ENCODE measurements around the gene PCIF1.

DNA sequence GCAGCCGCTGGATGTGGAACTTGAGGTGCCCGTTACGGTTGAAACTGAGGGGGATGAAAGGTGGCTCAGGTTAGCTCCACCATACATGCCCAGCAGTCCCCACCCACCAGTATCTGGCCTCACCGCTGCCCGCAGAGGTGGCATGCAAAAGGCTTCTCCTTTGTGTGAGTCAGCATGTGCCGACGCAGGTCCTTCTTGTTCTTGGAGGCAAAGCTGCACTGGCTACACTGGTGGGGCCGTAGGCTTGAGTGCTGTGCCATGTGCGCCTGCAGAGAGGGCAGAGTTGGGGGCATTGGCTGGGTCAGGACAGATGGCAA lies 15.8 kb downstream of the PCIF1 start:
- TF ChIP-seq, protein P1, sequence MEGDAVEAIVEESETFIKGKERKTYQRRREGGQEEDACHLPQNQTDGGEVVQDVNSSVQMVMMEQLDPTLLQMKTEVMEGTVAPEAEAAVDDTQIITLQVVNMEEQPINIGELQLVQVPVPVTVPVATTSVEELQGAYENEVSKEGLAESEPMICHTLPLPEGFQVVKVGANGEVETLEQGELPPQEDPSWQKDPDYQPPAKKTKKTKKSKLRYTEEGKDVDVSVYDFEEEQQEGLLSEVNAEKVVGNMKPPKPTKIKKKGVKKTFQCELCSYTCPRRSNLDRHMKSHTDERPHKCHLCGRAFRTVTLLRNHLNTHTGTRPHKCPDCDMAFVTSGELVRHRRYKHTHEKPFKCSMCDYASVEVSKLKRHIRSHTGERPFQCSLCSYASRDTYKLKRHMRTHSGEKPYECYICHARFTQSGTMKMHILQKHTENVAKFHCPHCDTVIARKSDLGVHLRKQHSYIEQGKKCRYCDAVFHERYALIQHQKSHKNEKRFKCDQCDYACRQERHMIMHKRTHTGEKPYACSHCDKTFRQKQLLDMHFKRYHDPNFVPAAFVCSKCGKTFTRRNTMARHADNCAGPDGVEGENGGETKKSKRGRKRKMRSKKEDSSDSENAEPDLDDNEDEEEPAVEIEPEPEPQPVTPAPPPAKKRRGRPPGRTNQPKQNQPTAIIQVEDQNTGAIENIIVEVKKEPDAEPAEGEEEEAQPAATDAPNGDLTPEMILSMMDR (IDR thresholded peaks at IDR 0.05), result no peak
- TF ChIP-seq EP300 (IDR thresholded peaks at IDR 0.05), result no peak
- no peak for TF ChIP-seq POLR2A (IDR thresholded peaks at IDR 0.05)
- peak in 1 of 4 donors; percentile 27 for TF ChIP-seq POLR2AphosphoS5 (IDR thresholded peaks at IDR 0.05)
